Cardiac septum (tissue), 1 donor: ENCODE data around the gene DNAI1. TPM values are rescaled to one million over a fixed set of nuclear protein-coding genes. Genes with fewer than 3 reads are reported as not detected.
A peak's percentile ranks its signal among the peaks of the same experiment; 100 is the strongest.

Source experiments
- DNase-seq: peaks from one replicate; pipeline ENCODE4 v3.0.0-alpha.2; 2020; ENCODE audit warnings: low spot score
- intact Hi-C: fragments of 100-400 bp; cut with DNase I; formaldehyde crosslinking; loops from one replicate; pipeline ENCODE4 v1.14.0; 2022
- total RNA-seq: library from RNA; stranded (reverse); fragmentation: NEBNext Ultra II Directional; extraction: Animal tissue kit (Norgen Biotek cat#: 25700); gene quantifications from one replicate; pipeline ENCODE4 v1.2.1, GENCODE V29; 2021
- donor health status: DM: no; HTN: no; CAD: no.

Gene DNAI1
- total RNA-seq, 1 donor from 2014 or later: 0.30 TPM

GRCh38 chr9:34505370-34506120 is 46.9 kb downstream of the DNAI1 start:
- no peak for DNase-seq
- intact Hi-C loops: loop anchor here (10.0 kb wide), 1 partner anchor 171 kb away; no protein-coding TSS in a partner anchor

GRCh38 chr9:34506623-34507022 is 48.0 kb downstream of the DNAI1 start:
- intact Hi-C loops: loop anchor here (10.0 kb wide), 1 partner anchor 172 kb away; no protein-coding TSS in a partner anchor
- no peak for DNase-seq

- peak; percentile 60 for DNase-seq
- intact Hi-C loops: loop anchor here (10.0 kb wide), 1 partner anchor 173 kb away; no protein-coding TSS in a partner anchor
These were observed 49.0 kb downstream of the DNAI1 start for GRCh38 chr9:34507556-34507955.

- intact Hi-C loops: loop anchor here (10.0 kb wide), 1 partner anchor 173 kb away; no protein-coding TSS in a partner anchor
- no peak for DNase-seq
These were observed 49.4 kb downstream of the DNAI1 start for GRCh38 chr9:34507966-34508365.

- intact Hi-C loops: loop anchor here (10.0 kb wide), 1 partner anchor 174 kb away; no protein-coding TSS in a partner anchor
- DNase-seq: peak; percentile 55
These were observed 49.9 kb downstream of the DNAI1 start for GRCh38 chr9:34508463-34508862.

- intact Hi-C loops: loop anchor here (10.0 kb wide), 1 partner anchor 174 kb away; no protein-coding TSS in a partner anchor
- peak; percentile 46 for DNase-seq
These were observed 50.3 kb downstream of the DNAI1 start for GRCh38 chr9:34508951-34509350.

GRCh38 chr9:34510497-34511468 is 52.2 kb downstream of the DNAI1 start:
- DNase-seq: no peak
- intact Hi-C loops: no loop called here

GRCh38 chr9:34512131-34513078 is 53.8 kb downstream of the DNAI1 start:
- intact Hi-C loops: no loop called here
- no peak for DNase-seq

- DNase-seq: peak; percentile 38
- intact Hi-C loops: no loop called here
These were observed 55.1 kb downstream of the DNAI1 start for GRCh38 chr9:34513567-34514214.

GRCh38 chr9:34514401-34514800 is 55.8 kb downstream of the DNAI1 start:
- intact Hi-C loops: no loop called here
- peak; percentile 62 for DNase-seq

GRCh38 chr9:34514816-34515215 is 56.2 kb downstream of the DNAI1 start:
- DNase-seq: peak; percentile 26
- intact Hi-C loops: no loop called here

- no peak for DNase-seq
- intact Hi-C loops: no loop called here
These were observed 57.4 kb downstream of the DNAI1 start for GRCh38 chr9:34515959-34516358.

- DNase-seq: peak; percentile 33
- intact Hi-C loops: no loop called here
These were observed 58.6 kb downstream of the DNAI1 start for GRCh38 chr9:34517185-34517584.

- no peak for DNase-seq
- intact Hi-C loops: no loop called here
These were observed 59.6 kb downstream of the DNAI1 start for GRCh38 chr9:34518110-34518616.

GRCh38 chr9:34518896-34519295 is 60.3 kb downstream of the DNAI1 start:
- DNase-seq: peak; percentile 67
- intact Hi-C loops: no loop called here

GRCh38 chr9:34519321-34520020 is 60.9 kb downstream of the DNAI1 start:
- peak; percentile 66 for DNase-seq
- intact Hi-C loops: no loop called here

- intact Hi-C loops: no loop called here
These were observed 61.5 kb downstream of the DNAI1 start for GRCh38 chr9:34520096-34520495.

More at GRCh38 chr9:34520096-34520495, 61.5 kb downstream of the DNAI1 start:
- peak; percentile 47 for DNase-seq
